ENCODE measurements around the gene MATN1.

The MATN1 gene

GRCh38 chr1:30763651-30764248 lies 40.4 kb upstream of the MATN1 start:
- Histone ChIP-seq H3K4me3 (ENCODE audit: low read depth, low read length) (no peak overlapping the region), H3K9me3 (ENCODE audit: control insufficient read depth, low read length) (no peaks in the 10 kb centered on the region), H3K9ac (no peak overlapping the region), H3K4me2 (ENCODE audit: low read length) (no peak overlapping the region), H3K27me3 (ENCODE audit: control insufficient read depth, insufficient read depth, low read length) (no peaks in the 10 kb centered on the region), H2AFZ (no peak overlapping the region), H3K36me3 (ENCODE audit: control insufficient read depth, insufficient read depth, low read length) (no peaks in the 10 kb centered on the region), H3K79me2 (no peaks in the 10 kb centered on the region), H3K4me1 (no peaks in the 10 kb centered on the region), H3K27ac (no peak overlapping the region)
- TF ChIP-seq, protein P1, sequence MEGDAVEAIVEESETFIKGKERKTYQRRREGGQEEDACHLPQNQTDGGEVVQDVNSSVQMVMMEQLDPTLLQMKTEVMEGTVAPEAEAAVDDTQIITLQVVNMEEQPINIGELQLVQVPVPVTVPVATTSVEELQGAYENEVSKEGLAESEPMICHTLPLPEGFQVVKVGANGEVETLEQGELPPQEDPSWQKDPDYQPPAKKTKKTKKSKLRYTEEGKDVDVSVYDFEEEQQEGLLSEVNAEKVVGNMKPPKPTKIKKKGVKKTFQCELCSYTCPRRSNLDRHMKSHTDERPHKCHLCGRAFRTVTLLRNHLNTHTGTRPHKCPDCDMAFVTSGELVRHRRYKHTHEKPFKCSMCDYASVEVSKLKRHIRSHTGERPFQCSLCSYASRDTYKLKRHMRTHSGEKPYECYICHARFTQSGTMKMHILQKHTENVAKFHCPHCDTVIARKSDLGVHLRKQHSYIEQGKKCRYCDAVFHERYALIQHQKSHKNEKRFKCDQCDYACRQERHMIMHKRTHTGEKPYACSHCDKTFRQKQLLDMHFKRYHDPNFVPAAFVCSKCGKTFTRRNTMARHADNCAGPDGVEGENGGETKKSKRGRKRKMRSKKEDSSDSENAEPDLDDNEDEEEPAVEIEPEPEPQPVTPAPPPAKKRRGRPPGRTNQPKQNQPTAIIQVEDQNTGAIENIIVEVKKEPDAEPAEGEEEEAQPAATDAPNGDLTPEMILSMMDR (IDR thresholded peaks at IDR 0.05), result no peak

DNA sequence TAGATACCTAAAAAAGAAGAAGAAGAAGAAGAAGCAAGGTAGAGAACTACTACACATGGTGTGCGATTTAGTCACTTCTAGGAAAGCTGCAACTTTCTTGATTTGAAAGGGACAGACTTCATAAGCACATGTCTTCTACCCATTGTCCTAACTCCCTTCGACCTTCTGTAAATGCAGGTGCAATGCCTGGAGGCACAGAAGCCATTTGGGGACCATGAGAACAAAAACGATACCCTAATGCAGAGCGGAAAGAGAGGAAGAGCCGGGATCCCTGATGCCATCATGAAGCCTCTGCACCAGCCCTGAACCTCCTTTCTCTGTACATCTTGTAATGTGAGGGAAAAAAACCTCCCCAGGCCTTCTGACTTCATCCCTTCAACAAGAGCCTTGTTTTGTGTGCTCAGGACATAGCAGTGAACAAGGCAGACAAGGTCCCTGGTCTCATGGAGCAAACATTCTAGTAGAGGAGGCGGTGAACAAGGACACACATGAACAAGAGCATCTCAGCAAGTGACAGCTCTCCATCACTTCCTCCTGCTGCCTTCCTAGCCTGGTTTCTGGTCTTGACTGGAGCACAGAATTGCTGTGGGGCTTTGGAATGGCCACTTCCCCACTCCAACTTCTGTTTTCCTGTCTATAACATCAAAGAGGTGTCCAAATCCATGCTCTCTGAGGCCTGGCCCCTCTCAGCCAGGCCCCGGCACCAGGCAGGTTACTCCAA lies 39.7 kb upstream of the MATN1 start:
- no peak overlapping the region for H3K4me3 ChIP-seq (ENCODE audit: low read depth, low read length)
- no peaks in the 10 kb centered on the region for H3K9me3 ChIP-seq (ENCODE audit: control insufficient read depth, low read length)
- no peaks in the 10 kb centered on the region for H3K79me2 ChIP-seq
- TF ChIP-seq, protein P1 (IDR thresholded peaks at IDR 0.05), result no peak
- no peaks in the 10 kb centered on the region for H3K36me3 ChIP-seq (ENCODE audit: control insufficient read depth, insufficient read depth, low read length)
- no peak overlapping the region for H3K27ac ChIP-seq
- no peaks in the 10 kb centered on the region for H3K27me3 ChIP-seq (ENCODE audit: control insufficient read depth, insufficient read depth, low read length)
- no peak overlapping the region for H2AFZ ChIP-seq
- H3K9ac ChIP-seq, result no peak overlapping the region
- no peak overlapping the region for H3K4me2 ChIP-seq (ENCODE audit: low read length)
- no peaks in the 10 kb centered on the region for H3K4me1 ChIP-seq

DNA sequence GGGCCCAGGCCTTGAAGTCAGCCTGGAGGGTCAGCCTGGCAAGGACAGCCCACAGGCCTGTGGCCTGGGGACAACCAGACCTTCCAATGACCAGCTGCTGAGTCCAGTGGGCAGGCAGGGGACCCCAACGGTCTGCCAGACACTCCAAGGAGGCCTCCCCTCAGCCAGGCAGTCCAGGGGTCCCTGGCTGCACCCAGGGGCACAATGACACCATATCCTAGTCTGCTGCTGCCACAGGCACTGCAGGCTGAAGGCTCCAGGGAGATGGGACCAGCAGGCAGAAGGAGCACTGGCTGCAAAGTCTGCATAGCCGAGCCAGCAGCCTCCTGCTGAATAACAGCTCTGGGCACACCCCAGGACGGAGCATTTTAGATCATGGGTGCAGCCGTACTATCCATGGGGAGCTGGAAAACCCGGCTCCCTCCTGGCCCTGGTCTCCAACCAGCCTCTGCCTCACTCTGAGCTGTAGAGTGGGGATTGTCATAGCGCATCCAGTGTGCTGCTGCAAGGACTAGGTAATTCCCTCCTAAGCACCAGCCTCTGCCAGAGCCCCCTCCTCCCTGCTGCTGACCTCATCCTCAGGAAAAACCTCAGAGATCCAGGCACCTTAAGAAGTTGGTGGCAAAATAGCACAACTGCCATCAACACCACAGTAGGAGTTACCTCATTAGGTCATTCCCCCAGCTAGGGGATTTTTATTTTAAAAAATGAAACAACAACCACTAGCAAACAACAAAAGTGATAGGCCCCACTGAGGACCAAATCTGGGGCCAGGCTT lies 39.0 kb upstream of the MATN1 start:
- no peak overlapping the region for H3K4me3 ChIP-seq (ENCODE audit: low read depth, low read length)
- no peak overlapping the region for H2AFZ ChIP-seq
- no peak overlapping the region for H3K9ac ChIP-seq
- no peaks in the 10 kb centered on the region for H3K36me3 ChIP-seq (ENCODE audit: control insufficient read depth, insufficient read depth, low read length)
- no peaks in the 10 kb centered on the region for H3K4me1 ChIP-seq
- no peaks in the 10 kb centered on the region for H3K9me3 ChIP-seq (ENCODE audit: control insufficient read depth, low read length)
- TF ChIP-seq, protein P1 (IDR thresholded peaks at IDR 0.05), result no peak
- H3K79me2 ChIP-seq, result no peaks in the 10 kb centered on the region
- H3K27ac ChIP-seq, result no peak overlapping the region
- H3K27me3 ChIP-seq (ENCODE audit: control insufficient read depth, insufficient read depth, low read length), result no peaks in the 10 kb centered on the region
- H3K4me2 ChIP-seq (ENCODE audit: low read length), result no peak overlapping the region

GRCh38 chr1:30761381-30762151 lies 38.2 kb upstream of the MATN1 start:
- H3K79me2 ChIP-seq, result no peaks in the 10 kb centered on the region
- no peaks in the 10 kb centered on the region for H3K36me3 ChIP-seq (ENCODE audit: control insufficient read depth, insufficient read depth, low read length)
- no peak overlapping the region for H3K9ac ChIP-seq
- H3K4me1 ChIP-seq, result no peaks in the 10 kb centered on the region
- no peak overlapping the region for H3K27ac ChIP-seq
- H2AFZ ChIP-seq, result no peak overlapping the region
- no peaks in the 10 kb centered on the region for H3K27me3 ChIP-seq (ENCODE audit: control insufficient read depth, insufficient read depth, low read length)
- TF ChIP-seq, protein P1 (IDR thresholded peaks at IDR 0.05), result no peak
- no peaks in the 10 kb centered on the region for H3K9me3 ChIP-seq (ENCODE audit: control insufficient read depth, low read length)
- no peak overlapping the region for H3K4me2 ChIP-seq (ENCODE audit: low read length)
- H3K4me3 ChIP-seq (ENCODE audit: low read depth, low read length), result no peak overlapping the region

Measured in parathyroid adenoma (tissue), 2 donors.